Activated CD4-positive, alpha-beta T cell treated with anti-CD3 and anti-CD28 coated beads, Interleukin-2, amount 50 U/mL, for 48 hours (primary cell): Measurements from ENCODE around the gene FABP2.
A peak's percentile ranks its signal among the peaks of the same experiment; 100 is the strongest.
"Not testable (repeated sequence)": the region's sequence is repeated elsewhere in the genome, so short reads cannot be mapped to it uniquely, and the experiment has no call there.

Experiments used
- DNase-seq, 2 experiments: peaks; one replicate each; pipeline ENCODE4 v3.0.0-alpha.2; 2020

FABP2 gene

DNA sequence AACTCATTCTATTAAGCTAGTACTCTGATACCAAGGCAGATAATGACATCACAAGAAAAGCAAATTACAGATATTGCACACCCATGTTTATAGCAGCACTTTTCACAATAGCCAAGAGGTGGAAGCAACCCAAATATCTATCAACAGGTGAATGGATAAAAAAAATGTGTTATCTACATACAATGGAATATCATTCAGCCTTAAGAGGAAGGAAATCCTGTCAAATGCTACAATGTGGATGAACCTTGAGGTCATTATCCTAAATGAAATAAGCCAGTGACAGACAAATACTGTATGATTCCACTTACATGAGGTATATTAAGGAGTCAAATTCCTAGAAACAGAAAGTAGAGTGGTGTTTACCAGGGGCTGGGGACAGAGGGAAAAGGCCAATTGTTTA, 14.3 kb downstream of the FABP2 start:
- no peak for DNase-seq

DNA sequence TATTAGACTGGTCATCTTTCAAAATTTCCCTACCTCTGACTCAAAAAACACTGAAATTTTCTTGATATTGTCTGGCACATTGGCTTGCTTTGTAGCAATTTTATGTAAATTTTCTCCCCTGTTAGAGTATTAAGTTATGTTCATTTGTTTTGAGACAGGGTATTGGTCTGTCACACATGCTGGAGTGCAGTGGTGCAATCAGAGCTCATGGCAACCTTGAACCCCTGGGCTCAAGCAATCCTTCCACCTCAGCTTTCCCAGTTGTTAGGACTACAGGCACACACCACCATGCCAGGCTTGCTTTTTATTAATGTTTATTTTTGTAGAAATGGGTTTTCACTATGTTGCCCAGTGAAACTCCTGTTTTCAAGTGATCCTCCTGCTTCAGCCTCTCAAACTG, 17.5 kb downstream of the FABP2 start:
- no peak for DNase-seq

DNA sequence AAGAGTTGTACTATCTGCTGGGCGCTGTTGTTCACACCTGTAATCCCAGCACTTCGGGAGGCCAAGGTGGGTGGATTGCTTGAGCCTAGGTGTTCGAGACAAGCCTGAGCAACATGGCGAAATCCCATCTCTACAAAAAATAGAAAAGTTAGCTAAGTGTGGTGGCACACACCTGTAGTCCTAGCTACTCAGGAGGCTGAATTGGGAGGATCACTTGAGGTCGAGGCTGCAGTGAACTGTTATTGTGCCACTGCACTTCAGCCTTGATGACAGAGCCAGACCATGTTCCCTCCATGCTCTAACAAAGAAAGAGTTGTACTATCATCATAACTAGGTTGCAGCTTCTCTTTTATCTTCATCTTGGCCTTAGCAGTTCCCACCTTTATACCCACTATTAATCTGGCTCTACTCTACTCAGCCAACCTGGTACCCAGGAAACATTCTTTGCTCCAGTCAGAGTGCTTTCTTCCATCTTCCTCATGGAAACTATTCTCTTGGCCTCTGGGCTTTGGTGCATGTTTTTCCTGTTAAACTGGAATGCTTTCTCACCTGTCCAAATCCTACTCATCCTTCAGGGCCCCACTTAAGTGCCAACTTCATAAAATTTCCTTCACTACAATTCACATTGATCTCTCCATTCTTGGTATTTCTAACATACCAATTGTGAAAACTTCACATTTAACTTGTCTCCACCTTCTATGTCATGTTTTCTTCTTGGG, 18.2 kb downstream of the FABP2 start:
- DNase-seq: no peak

DNA sequence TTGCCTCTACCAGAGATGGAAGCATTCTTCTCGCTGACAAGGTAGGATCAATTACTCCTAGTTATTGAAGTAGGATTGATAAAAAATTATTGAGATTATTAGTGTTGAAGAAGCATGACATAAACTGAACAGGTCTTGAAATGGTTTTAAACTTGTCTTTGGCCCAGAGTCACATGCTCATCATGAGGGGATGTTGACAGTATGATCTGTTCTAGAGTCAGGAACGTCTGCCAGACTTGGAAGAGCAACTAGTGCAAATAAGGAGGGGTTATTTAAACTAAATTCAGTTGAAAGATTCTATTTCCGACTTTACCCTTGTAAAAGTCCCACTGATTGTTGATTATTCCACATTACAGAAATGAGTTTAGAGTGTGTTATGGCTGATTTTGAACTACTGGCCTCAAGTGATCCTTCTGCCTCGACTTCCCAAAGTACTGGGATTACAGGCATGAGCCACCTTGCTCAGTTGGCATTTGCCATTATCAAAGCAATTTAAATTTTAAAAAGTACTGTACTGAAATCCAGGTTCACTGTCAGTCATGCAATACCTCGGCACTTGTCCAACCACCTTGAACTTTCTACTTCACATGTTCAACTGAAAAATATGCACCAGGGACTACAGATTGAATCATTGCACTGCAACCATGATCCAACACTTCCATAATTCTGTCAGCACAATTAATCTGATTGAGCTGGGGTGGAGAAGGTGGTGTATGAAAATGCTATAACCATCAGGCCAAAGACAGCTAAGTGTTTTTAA, 19.7 kb downstream of the FABP2 start:
- DNase-seq: no peak

DNA sequence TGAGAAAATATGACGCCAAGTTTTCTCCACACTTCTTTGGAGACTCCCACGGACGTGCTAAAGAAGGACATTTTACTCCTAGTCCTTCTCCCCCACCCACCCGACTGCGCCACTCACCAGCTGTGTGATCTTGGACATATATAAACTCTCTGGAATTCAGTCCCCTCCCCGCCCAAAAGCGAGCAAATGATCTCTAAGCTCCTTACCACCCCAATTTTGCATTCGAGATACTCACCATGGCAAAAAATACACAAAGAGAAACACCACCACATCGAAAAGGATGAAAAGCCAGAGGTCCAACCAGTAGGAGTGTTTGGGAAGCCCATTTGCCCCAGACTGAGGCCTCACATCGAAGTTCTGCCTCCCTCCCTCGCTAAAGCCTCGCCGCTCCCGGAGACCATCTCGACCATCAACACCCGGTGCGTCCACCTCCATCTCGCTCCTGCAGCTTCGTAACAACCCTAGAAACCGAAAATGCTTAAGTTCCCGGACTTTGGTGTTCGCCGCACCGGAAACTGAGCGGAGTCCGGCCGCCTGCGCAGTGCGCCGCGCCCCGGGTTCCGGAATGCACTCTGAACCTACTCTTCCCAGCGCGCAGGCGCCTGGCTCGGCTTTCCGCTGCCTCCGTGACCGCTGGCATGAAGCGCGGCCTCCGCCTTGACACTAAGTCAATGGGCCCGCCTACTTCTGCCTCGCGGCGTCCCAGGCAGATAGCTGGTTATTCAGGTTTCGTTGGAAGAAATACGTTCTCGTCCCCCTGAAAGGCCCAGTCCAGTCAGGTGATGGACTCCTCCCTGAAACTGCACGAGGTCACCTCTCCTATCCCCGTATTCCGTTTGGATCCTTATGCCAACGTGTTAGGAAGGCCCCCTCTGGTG, 21.6 kb downstream of the FABP2 start:
- DNase-seq: peak; percentile 93 to 95

DNA sequence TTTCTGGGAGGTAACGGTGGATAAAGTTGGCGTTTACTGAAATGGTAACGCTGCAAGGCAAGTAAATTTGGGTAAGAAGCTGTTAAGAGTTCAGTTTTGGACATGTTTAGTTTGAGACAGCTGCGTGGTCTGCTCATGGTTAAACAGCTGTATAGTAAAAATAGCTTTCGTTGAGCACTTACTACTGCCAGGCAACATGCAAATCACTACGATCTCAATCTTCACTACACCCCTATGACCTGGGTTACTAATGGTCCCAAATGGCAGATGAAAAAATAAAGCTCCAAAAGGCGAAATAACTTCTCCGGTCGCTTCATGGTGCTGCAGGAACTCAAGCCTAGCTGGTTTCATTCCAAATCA, 22.2 kb downstream of the FABP2 start:
- no peak for DNase-seq

DNA sequence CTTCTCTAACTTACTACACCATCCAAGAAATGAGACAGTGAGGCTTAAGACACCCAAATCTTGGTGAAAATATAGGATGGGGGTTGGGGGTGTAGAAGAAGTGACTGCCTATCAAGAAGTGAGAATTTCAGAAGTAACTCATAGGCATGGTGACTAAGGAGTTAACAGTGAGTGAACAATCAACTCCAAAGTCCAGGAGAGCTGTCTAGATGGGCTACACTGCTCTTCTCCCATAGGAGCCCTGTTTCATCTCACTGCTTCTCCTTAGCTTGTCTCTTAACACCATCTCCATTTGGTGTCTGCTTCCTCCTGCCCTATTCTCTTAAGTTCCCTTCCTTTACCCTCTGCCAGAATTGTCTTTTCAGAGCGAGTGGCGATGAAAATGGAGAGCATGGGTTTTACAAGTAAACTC, 22.7 kb downstream of the FABP2 start:
- no peak for DNase-seq

DNA sequence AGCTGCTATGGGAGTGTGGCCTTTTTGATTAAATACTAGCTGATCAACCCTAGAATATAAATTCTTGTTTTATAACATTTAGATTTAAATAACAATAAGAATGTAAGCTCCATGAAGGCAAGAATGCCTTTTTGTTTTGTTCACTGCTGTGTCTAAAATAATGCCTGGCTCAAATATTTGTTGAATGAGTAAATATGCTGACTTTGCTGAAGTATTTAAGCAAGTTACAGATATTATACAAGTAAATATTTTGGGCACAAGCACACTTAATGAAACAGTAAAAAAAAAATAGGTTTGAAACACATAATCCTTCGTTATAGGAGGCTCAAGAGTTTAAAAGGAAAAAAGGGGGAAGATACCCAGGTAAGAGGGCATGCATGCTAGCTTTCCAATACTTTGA, 24.1 kb downstream of the FABP2 start:
- DNase-seq: no peak

DNA sequence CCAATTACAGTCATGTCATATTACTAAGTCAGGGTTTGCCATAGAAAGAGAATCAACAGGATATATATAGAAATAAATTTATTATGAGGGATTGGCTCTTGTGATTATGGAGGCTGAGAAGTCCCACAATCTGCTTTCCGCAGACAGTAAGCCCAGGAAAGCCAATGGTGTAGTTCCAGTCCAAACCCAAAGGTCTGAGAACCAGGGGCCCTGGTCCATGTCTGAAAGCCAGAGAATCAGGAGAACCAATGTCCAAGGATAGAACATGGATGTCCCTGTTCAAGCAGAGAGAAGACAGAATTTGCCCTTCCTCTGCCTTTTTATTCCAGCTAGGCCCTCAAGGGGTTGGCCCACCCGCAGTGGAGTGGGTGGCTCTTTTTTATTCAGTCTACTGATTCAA, 25.6 kb downstream of the FABP2 start:
- no peak for DNase-seq

DNA sequence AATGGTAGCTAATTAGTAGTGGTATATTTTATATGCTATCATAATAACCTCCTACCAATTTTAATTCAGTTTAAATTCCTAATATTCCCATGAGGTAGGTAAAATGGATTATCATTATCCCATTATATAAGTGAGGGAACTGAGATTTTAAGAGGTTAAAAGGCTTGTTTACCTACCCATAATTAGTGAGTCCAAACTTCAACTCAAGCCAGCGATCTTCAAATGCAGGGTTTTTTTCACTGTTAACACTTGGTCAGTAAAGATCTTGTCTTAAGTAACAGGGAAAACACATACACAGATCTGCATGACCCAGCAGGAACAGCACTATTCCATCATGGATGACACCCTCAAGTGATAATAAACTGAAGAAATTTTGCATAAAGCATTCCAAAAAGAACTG, 31.3 kb downstream of the FABP2 start:
- no peak for DNase-seq

DNA sequence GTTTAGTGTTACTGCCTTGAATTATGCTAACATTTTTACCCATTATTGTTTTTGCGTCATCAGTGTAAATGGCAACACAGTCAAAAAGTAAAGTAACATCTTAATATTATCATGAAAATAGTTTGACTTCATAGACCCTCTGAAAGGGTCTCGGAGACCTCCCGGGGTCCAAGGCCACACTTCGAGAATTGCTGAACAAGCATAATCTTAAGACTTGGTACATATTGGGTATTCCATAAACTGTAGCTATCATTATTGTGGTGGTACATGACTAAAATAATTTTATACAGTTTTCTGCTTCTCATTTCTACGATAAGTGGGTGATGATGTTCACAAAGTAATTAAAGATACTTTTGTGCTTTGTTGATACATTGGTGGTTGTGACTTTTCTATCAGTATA, 32.6 kb downstream of the FABP2 start:
- no peak for DNase-seq

DNA sequence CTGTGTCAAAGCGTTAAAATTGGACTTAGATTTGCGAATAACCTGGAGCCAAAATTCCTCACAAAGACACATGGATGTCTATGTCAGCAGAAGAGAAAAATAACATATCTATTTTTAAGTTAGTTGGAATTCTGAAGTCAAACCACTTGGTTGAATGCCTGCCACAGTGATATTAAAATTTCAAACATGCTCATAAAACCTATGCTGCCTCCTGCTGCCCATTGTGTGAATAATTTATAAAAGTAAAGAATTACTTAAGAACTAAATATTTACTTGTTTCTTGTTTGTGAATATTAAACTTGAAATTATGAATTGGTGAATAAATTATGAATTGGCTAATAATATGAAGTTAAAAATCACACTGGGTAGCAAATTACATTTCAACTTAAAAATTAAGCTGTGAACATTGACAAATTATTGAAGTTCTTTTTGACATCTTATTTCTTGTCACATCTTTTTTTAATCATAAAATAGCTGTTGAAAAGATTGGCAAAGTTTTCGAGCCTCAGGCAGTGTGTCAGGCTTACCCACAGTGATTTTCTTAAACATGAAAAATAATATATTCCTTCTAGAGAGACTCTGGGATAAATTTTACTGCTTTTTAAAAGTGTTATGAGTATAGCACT, 35.4 kb downstream of the FABP2 start:
- DNase-seq: peak in 1 of 2 experiments; percentile 26

DNA sequence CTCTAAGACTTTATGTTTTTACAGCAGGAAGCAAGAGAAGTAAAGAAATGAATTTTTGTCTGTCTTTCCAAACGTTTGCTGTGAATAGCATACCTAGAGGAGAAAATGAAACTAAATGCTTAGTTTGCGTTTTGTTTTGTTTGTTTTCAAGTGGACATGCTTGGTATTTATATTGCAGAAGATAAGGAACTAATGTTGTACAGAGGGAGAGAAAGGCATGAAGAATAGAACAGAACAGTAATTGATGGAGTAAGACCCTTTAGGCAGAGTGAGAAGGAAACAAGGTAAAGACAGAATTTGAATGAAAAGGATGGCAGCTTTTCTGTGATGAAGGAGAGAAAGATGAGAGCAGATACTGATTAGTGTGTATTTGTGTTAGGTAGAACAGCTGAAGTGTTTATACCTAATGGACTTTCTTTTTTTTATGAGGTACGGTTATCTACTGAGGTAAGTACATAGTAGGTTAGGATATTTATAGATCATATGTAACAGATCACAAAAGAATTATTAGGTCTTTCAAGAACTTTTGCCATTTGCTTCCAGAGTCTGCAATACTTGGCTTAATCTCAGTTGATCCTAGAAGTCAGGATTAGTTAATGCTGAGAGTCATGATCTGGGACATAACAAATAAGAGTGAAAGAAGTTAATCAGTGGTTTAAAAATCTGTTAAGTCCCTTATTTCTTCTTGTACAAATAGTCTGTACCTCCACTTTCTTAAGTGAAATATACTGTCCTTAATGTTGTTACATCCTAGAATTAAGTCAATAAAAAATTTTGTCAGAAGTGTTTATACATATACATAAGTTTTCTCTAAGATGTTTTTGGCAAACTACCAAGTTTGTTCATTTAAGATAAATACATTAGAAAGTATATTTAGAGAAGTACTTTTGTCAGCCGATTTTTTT, 36.8 kb downstream of the FABP2 start:
- no peak for DNase-seq

DNA sequence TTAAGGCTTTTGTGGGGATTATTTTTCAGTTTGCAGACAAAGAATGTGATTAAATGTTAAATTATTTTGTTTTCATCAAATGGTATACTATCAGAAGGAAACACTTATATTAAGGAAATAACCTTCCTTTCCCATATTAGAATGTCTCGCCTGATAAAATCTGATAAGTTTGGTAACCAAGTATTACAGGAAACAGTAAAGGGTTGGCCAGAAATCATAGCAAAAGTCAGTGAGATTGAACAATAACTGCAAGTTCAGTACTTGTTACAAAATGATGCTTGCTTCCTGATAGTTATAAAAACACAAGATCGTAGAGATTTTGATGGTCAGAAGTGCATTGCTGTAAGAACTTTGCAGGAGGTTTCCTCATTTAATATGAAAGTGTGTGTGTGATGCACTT, 40.5 kb downstream of the FABP2 start:
- no peak for DNase-seq

DNA sequence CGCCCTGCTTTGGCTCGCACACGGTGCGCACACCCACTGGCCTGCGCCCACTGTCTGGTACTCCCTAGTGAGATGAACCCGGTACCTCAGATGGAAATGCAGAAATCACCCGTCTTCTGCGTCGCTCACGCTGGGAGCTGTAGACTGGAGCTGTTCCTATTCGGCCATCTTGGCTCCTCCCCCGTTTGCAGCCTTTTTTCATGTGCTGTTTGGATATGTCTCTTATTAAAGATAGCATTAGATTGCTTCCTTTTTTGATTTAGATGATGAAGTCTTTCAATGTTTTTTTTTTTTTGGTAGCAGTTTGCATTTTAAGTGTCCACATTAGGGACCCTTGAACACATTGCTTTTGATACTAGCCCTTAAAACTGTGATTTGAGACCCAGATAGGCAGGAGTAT, 42.0 kb downstream of the FABP2 start:
- DNase-seq: not testable (repeated sequence)

DNA sequence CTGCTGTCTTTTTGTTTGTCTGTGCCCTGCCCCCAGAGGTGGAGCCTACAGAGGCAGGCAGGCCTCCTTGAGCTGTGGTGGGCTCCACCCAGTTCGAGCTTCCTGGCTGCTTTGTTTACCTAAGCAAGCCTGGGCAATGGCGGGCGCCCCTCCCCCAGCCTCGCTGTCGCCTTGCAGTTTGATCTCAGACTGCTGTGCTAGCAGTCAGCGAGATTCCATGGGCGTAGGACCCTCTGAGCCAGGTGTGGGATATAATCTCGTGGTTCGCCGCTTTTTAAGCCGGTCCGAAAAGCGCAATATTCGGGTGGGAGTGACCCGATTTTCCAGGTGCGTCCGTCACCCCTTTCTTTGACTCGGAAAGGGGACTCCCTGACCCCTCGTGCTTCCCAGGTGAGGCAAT, 42.4 kb downstream of the FABP2 start:
- not testable (repeated sequence) for DNase-seq

DNA sequence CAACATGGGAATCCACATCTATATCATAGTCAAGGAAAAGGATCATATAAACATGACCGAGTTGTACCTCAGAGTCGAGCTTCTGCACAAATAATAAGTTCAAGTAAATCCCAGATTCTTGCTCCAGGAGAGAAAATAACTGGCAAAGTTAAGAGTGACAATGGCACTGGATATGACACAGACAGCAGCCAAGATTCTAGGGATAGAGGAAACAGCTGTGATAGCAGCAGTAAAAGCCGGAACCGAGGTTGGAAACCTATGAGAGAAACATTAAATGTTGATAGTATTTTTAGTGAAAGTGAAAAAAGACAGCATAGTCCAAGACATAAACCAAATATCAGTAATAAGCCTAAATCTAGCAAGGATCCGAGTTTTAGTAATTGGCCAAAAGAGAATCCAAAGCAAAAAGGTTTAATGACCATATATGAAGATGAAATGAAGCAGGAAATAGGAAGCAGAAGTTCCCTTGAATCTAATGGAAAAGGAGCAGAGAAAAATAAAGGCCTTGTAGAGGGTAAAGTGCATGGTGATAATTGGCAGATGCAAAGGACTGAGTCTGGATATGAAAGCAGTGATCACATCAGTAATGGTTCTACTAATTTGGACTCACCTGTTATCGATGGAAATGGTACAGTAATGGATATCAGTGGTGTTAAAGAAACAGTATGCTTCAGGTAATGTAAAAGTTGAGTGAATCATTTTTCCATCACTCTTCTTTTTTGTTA, 50.4 kb downstream of the FABP2 start:
- no peak for DNase-seq

DNA sequence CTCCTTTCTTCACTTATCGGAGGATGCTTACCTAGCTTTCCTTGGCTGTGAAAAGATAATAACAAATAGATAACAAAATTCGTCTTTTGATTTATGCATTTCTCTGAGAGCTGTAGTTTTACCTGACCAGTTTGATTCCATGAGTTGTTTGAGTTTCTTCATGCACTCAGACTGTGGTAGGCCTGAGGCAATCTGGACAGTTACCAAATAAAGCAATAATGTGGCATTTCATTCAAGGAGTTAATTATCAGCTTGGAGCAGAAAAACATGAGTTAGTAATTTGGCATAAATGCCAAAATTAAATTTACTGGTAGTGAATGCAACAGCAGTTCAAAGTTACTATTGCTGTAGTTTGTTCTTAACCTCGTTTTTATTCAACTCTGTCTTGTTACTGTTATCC, 53.5 kb downstream of the FABP2 start:
- DNase-seq: no peak
